Kidney (tissue), 14 donors: ENCODE measurements around the gene INHBE. TPM values are rescaled to one million over a fixed set of nuclear protein-coding genes. Genes with fewer than 3 reads are reported as not detected.

Source experiments
- DNase-seq, 5 donors: peaks; one replicate each; pipeline ENCODE4 v3.0.0-alpha.2; 2013 to 2020
- FAIRE-seq: peaks from 2 replicates; lab custom pipeline; 2012; peaks lifted over from hg19 to GRCh38; lab: Jason Lieb, UNC
- H3K27ac ChIP-seq, 2 donors: one replicate each; pipeline ENCODE4 v1.7.0; 2013; ENCODE audit warnings: low read depth in 2 of 2, low read length in 2 of 2, inconsistent platforms in 1 of 2
- H3K27me3 ChIP-seq: one replicate; pipeline ENCODE4 v1.7.1; 2013; ENCODE audit warnings: low read length, inconsistent platforms; ENCODE audit not compliant: control insufficient read depth, insufficient read depth
- H3K36me3 ChIP-seq, 3 donors: one replicate each; pipeline versions ENCODE4 v1.7.0 to v1.7.1; 2013; ENCODE audit warnings: low read length in 3 of 3, control low read depth in 1 of 3, inconsistent platforms in 1 of 3; ENCODE audit not compliant: insufficient read depth in 3 of 3, control insufficient read depth in 2 of 3
- H3K4me1 ChIP-seq, 3 donors: one replicate each; pipeline versions ENCODE4 v1.7.0 to v1.7.1; 2013; ENCODE audit warnings: low read length in 3 of 3, inconsistent platforms in 1 of 3, low read depth in 1 of 3; ENCODE audit not compliant: control insufficient read depth in 2 of 3, insufficient read depth in 2 of 3
- H3K4me3 ChIP-seq, 3 donors: one replicate each; pipeline versions ENCODE4 v1.7.0 to v1.8.1; 2013; ENCODE audit warnings: low read length in 3 of 3, control low read depth in 1 of 3, inconsistent platforms in 1 of 3
- H3K9ac ChIP-seq, 3 donors: one replicate each; pipeline versions ENCODE4 v1.7.0 to v1.7.1; 2013; ENCODE audit warnings: low read length in 3 of 3, control low read depth in 1 of 3, inconsistent platforms in 1 of 3
- H3K9me3 ChIP-seq, 3 donors: one replicate each; pipeline versions ENCODE4 v1.7.0 to v1.7.1; 2013; ENCODE audit warnings: low read length in 3 of 3, control low read depth in 1 of 3, inconsistent platforms in 1 of 3; ENCODE audit not compliant: control insufficient read depth in 2 of 3, insufficient read depth in 1 of 3
- intact Hi-C: fragments of 100-400 bp; cut with DNase I; formaldehyde crosslinking; loops from one replicate; pipeline ENCODE4 v1.11.1; 2022
- polyA plus RNA-seq: library from polyadenylated mRNA; stranded (reverse); fragments of 350-450 nt; fragmentation: Illumina TruSeq; extraction: RNeasy Lipid Tissue Mini Kit (QIAGEN cat#74804); gene quantifications from one replicate; pipeline ENCODE4 v1.2.3, GENCODE V29; 2014; ENCODE audit warnings: low read depth, low replicate concordance; ENCODE audit not compliant: insufficient read depth
- total RNA-seq: library from RNA; stranded (reverse); fragmentation: NEBNext Ultra II Directional; extraction: Animal tissue kit (Norgen Biotek cat#: 25700); gene quantifications from one replicate; pipeline ENCODE4 v1.2.1, GENCODE V29; 2021
- TF ChIP-seq, protein P1 (sequence below): IDR thresholded peaks from 3 replicates; pipeline ENCODE4 v1.5.1; 2012; ENCODE audit warnings: mild to moderate bottlenecking, moderate library complexity, borderline replicate concordance; ENCODE audit not compliant: insufficient read depth; ENCODE audit errors: extremely low read depth
- donor health status: control.
- donor health status: control.
- donor health status: control.
- donor health status: control.
- donor health status: control.
- donor health status: DM: yes; HTN: yes; CAD: no.
- donor health status: Normal renal cell carcinoma (clear cell type).

The INHBE gene
- total and polyA plus RNA-seq, 2 donors from 2014 or later: 0.19 to 0.30 TPM

GRCh38 chr12:57416039-57416996, 38.8 kb upstream of the INHBE start:
- Histone ChIP-seq H3K9me3 (no peaks in the 10 kb centered on the region), H3K9ac (no peak overlapping the region), H3K4me1 (peaks cover 0 to 2% (median 0%) of the 10 kb centered on the region in 3 donors), H3K27me3 (no peaks in the 10 kb centered on the region), H3K36me3 (no peaks in the 10 kb centered on the region), H3K27ac (no peak overlapping the region), H3K4me3 (no peak overlapping the region)
- DNase-seq: no peak
- no peak for FAIRE-seq
- TF ChIP-seq, protein P1, sequence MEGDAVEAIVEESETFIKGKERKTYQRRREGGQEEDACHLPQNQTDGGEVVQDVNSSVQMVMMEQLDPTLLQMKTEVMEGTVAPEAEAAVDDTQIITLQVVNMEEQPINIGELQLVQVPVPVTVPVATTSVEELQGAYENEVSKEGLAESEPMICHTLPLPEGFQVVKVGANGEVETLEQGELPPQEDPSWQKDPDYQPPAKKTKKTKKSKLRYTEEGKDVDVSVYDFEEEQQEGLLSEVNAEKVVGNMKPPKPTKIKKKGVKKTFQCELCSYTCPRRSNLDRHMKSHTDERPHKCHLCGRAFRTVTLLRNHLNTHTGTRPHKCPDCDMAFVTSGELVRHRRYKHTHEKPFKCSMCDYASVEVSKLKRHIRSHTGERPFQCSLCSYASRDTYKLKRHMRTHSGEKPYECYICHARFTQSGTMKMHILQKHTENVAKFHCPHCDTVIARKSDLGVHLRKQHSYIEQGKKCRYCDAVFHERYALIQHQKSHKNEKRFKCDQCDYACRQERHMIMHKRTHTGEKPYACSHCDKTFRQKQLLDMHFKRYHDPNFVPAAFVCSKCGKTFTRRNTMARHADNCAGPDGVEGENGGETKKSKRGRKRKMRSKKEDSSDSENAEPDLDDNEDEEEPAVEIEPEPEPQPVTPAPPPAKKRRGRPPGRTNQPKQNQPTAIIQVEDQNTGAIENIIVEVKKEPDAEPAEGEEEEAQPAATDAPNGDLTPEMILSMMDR: no peak
- intact Hi-C loops: no loop called here

- Histone ChIP-seq H3K4me3 (no peak overlapping the region), H3K27ac (no peak overlapping the region)
- intact Hi-C loops: no loop called here
These were observed 36.9 kb upstream of the INHBE start for GRCh38 chr12:57418255-57418654.

DNA sequence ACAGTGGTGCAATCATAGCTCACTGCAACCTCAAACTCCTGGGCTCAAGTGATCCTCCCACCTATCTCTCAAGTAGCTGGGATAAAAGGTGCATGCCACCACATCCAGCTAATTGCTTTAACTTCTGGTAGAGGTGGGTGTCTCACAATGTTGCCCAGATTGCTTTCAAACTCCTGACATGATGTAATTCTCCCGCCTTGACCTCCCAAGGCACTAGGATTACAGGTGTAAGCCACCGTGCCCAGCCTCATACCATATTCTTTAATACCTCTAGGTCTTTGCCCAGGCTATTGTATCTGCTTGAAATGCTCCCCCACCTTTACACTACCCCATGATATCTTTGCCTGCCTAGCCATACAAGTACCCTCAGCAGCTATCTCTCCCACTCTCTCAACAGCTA, 35.6 kb upstream of the INHBE start:
- Histone ChIP-seq H3K4me1 (peaks cover 0 to 2% (median 0%) of the 10 kb centered on the region in 3 donors), H3K9me3 (no peaks in the 10 kb centered on the region), H3K9ac (no peak overlapping the region), H3K4me3 (no peak overlapping the region), H3K36me3 (peaks cover 0 to under 1% (median 0%) of the 10 kb centered on the region in 3 donors), H3K27me3 (no peaks in the 10 kb centered on the region), H3K27ac (no peak overlapping the region)
- intact Hi-C loops: no loop called here
- TF ChIP-seq, protein P1: no peak
- FAIRE-seq: no peak
- no peak for DNase-seq

More at GRCh38 chr12:57418255-57418654, 36.9 kb upstream of the INHBE start:
- TF ChIP-seq, protein P1: no peak
- Histone ChIP-seq H3K9me3 (no peaks in the 10 kb centered on the region), H3K36me3 (no peaks in the 10 kb centered on the region), H3K27me3 (no peaks in the 10 kb centered on the region), H3K4me1 (peaks cover 0 to 2% (median 0%) of the 10 kb centered on the region in 3 donors), H3K9ac (no peak overlapping the region)
- DNase-seq (no peak), FAIRE-seq (no peak)
